ENCODE measurements around the gene JUND.

DNA sequence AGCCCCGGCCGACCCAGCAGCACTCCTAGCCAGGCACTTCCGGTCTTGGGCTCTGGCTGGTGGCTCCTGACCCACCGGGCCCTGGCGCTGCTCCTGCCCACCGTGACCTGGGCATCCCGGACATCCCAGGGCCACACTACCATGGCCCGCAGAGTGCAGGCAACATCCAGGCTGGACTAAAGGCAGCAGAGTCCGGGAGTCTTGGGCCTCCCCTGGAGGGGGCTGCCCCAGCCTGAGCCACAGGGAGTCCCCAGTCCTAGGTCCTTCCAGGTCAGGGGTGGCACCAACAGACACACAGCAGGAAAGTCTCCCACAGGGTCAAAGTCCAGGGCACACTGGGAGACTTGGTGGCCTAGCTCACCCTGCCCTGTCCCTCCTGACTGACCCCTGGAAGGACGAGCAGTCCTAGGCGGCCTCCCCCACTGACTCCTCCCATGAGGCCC lies 30.7 kb upstream of the JUND start:
- TF ChIP-seq, protein P1, sequence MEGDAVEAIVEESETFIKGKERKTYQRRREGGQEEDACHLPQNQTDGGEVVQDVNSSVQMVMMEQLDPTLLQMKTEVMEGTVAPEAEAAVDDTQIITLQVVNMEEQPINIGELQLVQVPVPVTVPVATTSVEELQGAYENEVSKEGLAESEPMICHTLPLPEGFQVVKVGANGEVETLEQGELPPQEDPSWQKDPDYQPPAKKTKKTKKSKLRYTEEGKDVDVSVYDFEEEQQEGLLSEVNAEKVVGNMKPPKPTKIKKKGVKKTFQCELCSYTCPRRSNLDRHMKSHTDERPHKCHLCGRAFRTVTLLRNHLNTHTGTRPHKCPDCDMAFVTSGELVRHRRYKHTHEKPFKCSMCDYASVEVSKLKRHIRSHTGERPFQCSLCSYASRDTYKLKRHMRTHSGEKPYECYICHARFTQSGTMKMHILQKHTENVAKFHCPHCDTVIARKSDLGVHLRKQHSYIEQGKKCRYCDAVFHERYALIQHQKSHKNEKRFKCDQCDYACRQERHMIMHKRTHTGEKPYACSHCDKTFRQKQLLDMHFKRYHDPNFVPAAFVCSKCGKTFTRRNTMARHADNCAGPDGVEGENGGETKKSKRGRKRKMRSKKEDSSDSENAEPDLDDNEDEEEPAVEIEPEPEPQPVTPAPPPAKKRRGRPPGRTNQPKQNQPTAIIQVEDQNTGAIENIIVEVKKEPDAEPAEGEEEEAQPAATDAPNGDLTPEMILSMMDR (IDR thresholded peaks at IDR 0.05): no peak
- TF ChIP-seq MAFK (IDR thresholded peaks at IDR 0.05; ENCODE audit: partially characterized antibody) (no peak), RFX5 (IDR thresholded peaks at IDR 0.05) (no peak), EP300 (IDR thresholded peaks at IDR 0.05) (no peak), MAX (IDR thresholded peaks at IDR 0.05) (no peak), POLR2A (IDR thresholded peaks at IDR 0.05; ENCODE audit: low read length) (no peak), HES2 (IDR thresholded peaks at IDR 0.05) (no peak), RARB (CRISPR knock-in tag; IDR thresholded peaks at IDR 0.05) (no peak), JUN (IDR thresholded peaks at IDR 0.05) (no peak)
- TF ChIP-seq, protein P2, sequence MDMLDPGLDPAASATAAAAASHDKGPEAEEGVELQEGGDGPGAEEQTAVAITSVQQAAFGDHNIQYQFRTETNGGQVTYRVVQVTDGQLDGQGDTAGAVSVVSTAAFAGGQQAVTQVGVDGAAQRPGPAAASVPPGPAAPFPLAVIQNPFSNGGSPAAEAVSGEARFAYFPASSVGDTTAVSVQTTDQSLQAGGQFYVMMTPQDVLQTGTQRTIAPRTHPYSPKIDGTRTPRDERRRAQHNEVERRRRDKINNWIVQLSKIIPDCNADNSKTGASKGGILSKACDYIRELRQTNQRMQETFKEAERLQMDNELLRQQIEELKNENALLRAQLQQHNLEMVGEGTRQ (IDR thresholded peaks at IDR 0.05): no peak

Data from A549 (cell line).